NCI-H460 (cell line): ENCODE data around the gene TRIM69. TPM values are rescaled to one million over a fixed set of nuclear protein-coding genes. Genes with fewer than 3 reads are reported as not detected.
"Not testable (repeated sequence)": the region's sequence is repeated elsewhere in the genome, so short reads cannot be mapped to it uniquely, and the experiment has no call there.

Source experiments
- DNase-seq: peaks from one replicate; pipeline ENCODE4 v3.0.0-alpha.2; 2016; ENCODE audit warnings: low read depth; ENCODE audit errors: extremely low read depth
- total RNA-seq: library from RNA; depleted of rRNA; stranded (reverse); fragments of >200 nt; shearing (Covaris generic); gene quantifications from 2 replicates; pipeline ENCODE4 v1.2.3, GENCODE V29; 2014

TRIM69 gene
- total RNA-seq, 1 experiment from 2014 or later, result 10.0 TPM

DNA sequence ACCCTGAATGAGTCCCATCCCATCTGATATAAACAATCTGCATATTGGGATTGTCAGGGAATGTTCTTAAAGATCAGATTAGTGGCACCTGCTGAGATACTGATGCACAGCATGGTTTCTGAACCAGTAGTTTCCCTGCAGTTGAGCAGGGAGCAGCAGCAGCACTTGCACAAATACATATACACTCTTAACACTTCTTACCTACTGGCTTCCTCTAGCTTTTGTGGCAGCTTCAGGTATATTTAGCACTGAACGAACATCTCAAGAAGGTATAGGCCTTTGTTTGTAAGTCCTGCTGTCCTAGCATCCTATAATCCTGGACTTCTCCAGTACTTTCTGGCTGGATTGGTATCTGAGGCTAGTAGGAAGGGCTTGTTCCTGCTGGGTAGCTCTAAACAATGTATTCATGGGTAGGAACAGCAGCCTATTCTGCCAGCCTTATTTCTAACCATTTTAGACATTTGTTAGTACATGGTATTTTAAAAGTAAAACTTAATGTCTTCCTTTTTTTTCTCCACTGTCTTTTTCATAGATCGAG lies 20.5 kb upstream of the TRIM69 start:
- no peak for DNase-seq

DNA sequence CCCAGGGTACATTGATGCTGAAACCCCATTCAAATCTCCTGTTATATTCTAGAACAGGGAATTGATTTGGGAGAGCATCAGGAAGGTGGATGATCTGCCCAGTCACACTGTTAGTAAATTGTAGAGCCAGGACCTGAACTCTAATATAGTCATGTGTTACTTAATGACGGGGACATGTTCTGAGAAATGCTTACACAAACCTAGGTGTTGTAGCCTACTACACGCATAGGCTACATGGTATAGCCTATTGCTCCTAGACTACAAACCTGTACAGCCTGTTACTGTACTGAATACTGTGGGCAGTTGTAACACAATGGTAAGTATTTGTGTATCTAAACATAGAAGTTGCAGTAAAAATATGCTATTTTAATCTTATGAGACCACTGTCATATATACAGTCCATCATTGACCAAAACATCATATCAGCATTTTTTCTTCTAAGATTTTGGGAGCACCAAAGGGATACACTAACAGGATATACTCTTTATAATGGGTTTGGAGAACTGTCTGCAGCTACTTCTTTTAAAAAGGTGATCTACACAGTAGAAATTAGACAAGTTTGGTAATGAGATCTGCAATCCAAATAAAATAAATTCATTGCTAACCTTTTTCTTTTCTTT lies 19.2 kb upstream of the TRIM69 start:
- no peak for DNase-seq

DNA sequence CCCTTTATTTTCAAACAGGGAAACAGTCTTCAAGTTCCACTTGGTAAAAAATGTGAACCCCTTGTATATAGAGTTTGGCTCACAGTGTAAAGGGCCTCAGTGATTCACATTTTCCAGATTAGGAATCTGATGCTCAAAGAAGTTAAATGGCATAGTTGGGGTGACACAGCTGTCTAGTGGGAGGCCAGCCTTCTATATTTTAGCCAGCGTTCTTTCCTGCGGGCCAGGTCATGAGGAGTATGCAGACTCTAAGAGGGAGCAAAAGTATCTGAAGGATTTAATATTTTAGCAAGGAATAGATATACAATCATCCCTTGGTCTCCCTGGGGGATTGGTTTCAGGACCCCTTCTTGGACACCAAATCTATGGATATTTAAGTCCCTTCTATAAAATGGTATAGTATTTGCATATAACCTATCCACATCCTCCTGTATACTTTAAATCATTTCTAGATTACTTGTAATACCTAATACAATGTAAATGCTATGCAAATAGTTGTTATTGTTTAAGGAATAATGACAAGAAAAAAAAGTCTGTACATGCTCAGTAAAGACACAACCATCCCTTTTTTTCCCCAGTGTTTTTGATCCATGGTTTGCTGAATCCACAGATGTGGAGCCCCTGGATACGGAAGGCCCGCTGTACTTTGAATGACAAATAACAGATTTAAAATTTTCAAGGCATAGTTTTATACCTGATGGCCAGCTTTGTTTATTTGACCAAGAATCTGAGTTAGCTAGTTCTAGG lies 18.0 kb upstream of the TRIM69 start:
- DNase-seq, result no peak

GRCh38 chr15:44718927-44719292 lies 17.4 kb upstream of the TRIM69 start:
- no peak for DNase-seq

DNA sequence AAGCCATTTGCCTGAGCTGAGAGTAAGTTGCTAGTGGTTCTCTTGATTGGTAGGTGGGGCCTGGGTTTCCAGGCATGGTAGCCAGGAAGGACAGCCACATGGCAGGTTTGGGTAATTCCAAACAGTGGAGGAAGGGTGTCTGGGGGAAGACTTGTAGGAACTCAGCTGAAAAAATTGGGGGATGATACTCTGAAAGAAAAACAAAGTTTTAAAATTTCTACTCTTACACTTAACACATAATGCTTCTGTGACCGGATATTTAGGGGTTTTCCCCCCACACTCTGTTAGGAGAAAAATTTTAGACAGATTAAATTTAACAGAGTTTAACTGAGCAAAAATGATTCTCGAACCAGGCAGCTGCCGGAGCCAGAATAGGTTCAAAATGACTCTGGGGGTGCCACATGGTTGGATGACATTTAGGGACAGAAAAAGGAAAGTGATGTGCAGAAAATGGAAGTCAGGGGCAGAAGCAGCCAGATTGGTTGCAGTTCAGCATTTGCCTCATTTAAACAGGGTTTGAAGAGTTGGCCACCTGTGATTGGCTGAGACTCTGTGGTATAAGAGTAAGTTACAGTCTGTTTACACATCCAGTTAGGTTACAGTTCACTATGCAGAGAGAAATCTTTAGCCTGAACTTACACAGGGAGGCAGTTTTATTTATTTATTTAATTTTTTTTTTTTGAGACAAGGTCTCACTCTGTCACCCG lies 16.9 kb upstream of the TRIM69 start:
- no peak for DNase-seq

DNA sequence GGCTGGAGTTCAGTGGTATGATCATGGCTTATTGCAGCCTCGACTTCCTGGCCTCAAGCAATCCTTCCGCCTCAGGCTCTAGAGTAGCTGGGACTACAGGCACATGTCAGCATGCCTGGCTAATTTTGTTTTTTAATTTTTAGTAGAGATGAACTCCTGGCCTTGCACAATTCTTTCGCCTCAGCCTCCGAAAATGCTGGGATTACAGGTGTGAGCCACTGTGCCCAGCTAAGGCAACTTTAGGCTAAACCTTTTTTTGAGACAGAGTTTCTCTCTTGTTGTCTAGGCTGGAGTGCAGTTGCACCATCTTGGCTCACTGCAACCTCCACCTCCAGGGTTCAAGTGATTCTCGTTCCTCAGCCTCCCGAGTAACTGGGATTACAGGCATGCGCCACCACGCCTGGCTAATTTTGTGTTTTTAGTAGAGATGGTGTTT lies 16.3 kb upstream of the TRIM69 start:
- DNase-seq, result not testable (repeated sequence)

- no peak for DNase-seq
Measured at GRCh38 chr15:44720460-44721176, 15.7 kb upstream of the TRIM69 start.

DNA sequence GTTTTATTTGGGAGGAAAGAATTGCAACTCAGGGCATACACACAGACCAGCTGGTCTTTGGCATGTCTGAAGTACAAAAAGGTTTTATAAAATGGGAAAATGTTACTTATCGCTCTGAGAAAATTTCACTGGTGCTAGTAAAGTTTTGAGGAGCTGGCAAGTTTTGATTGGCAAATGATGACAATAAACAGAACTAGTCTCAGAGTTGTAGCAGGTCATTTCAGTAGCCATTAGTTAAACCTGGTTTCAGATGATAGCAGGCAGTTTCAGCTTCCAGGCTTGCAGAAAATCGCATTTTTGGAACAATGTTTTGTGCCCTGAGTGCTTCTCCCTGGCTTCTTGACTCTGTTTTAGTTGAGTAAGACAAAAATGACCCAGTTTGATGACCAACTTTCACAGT lies 14.3 kb upstream of the TRIM69 start:
- no peak for DNase-seq

- no peak for DNase-seq
Measured at GRCh38 chr15:44726136-44726535, 10.2 kb upstream of the TRIM69 start.

GRCh38 chr15:44726568-44727484 lies 9.5 kb upstream of the TRIM69 start:
- peak; percentile 89 for DNase-seq

DNA sequence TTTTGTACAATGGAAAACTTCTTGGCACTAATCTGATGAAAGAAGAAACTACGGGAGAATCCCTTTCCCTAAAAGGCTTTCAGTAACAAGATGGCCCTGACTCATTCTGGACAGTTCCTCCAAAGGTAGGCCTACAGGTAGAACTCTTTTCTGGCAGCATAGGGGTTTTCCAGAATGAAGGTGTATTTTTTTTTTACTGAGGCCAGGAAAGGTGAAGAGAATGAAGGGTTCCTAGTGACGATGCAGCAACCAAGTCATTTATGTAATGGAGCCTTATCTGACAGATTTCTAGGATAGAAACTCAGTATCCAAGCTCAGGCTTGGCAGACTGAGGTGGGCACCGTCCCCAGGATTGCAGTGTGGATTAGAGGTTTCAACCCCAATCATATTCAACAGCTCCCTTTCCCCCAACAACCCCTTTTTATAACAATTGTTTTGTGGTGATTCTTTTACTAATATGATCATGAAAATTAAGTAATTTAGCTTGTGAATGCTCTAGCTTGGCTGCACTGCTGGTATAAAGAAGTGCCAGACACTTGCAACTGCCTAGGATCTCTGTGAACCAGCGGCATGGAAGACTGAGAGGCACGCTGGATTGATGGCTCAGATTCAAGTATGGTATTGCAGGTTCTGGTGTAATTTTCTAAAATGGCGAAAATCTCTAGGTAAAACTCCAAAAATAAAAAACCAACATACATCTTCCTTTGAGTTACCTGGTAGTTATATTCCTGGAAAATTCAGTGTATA lies 8.7 kb upstream of the TRIM69 start:
- no peak for DNase-seq

GRCh38 chr15:44728232-44728575 lies 8.1 kb upstream of the TRIM69 start:
- not testable (repeated sequence) for DNase-seq

GRCh38 chr15:44728576-44729407 lies 7.5 kb upstream of the TRIM69 start:
- DNase-seq, result peak; percentile 98

- no peak for DNase-seq
Measured at GRCh38 chr15:44729408-44730127, 6.8 kb upstream of the TRIM69 start.

DNA sequence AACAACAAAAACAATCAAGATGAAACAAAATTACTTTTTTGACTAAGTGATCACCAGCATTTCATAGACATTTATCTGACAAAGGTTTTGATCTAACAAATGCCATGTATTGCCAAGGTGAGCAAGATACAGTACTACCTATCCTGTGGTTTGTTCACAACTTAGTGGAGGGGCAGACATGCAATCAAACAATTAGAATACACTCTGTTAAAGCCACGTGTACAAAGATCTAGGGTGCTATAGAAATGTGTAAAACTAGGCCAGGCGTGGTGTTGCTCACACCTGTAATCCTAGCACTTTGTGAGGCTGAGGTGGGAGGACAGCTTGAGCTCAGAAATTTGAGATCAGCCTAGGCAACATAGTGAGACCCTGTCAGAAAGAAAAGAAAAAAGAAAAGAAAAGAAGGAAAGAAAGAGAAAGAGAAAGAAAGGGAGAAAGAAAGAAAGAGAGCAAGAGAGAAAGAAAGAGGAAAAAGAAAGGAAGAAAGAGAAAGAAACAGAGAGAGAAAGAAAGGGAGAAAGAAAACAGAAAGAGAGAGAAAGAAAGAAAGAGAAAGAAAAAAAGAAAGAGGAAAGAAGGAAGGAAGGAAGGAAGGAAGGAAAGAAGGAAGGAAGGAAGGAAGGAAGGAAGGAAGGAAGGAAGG lies 1.4 kb upstream of the TRIM69 start:
- DNase-seq, result no peak

DNA sequence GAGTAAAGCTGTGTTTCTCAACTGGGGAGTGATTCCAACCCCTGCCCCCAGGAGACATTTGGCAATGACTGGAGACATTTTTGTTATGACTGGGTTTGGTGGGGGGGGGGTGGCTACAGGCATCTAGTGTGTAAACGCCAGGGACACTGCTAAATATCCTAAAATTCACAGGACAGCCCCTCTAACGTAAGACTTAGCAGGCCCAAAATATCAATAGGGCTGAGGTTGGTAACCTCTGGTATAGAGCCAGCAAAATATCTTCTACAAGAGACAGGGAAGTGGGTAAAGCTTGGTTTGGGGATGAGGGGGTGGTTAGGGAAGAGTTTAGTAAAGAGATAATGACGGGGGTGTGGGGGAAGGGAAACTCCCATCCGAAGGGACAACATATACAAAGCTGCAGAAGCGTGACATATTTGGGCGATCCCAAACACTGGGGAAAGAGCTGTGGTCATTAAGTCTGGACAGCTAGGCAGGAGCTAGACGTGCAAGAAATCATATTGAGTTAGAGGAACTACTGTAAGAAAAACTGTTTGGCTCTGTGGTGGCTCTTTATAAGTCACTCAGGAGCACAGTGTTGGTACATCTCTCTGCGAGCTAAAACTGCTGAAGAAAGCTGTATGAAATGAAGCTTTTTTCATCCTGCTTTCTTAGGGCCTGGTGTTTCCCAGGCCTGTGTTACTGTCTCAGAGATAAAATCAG lies 697 bp upstream of the TRIM69 start:
- no peak for DNase-seq
